Measurements from ENCODE around the gene USP15. TPM values are rescaled to one million over a fixed set of nuclear protein-coding genes. Genes with fewer than 3 reads are reported as not detected.
"Not testable (repeated sequence)": the region's sequence is repeated elsewhere in the genome, so short reads cannot be mapped to it uniquely, and the experiment has no call there.

The USP15 gene
- total and polyA plus RNA-seq, 4 donors, result 37.9 to 105 (median 52.5) TPM

- no CpG with 5 or more reads among the region's 1 CpG for WGBS (ENCODE audit: insufficient coverage)
- Histone ChIP-seq H3K27me3 (ENCODE audit: control insufficient read depth, insufficient read depth, low read length) (no peaks in the 10 kb centered on the region), H3K4me3 (ENCODE audit: low read depth, low read length) (no peak overlapping the region), H3K9me3 (ENCODE audit: control insufficient read depth, insufficient read depth, low read length) (no peaks in the 10 kb centered on the region), H3K4me1 (ENCODE audit: control insufficient read depth, insufficient read depth, low read length) (no peaks in the 10 kb centered on the region), H3K27ac (ENCODE audit: low read depth, low read length) (no peak overlapping the region), H3K36me3 (ENCODE audit: control insufficient read depth, insufficient read depth, low read length) (no peaks in the 10 kb centered on the region)
- DNase-seq (ENCODE audit: low read depth in 4 of 6, low spot score in 6 of 6), result no peak
Measured at GRCh38 chr12:62331306-62331705, 71.1 kb downstream of the USP15 start.

- Histone ChIP-seq H3K9me3 (ENCODE audit: control insufficient read depth, insufficient read depth, low read length) (no peaks in the 10 kb centered on the region), H3K4me1 (ENCODE audit: control insufficient read depth, insufficient read depth, low read length) (no peaks in the 10 kb centered on the region), H3K27ac (ENCODE audit: low read depth, low read length) (no peak overlapping the region), H3K27me3 (ENCODE audit: control insufficient read depth, insufficient read depth, low read length) (no peaks in the 10 kb centered on the region), H3K4me3 (ENCODE audit: low read depth, low read length) (no peak overlapping the region), H3K36me3 (ENCODE audit: control insufficient read depth, insufficient read depth, low read length) (no peaks in the 10 kb centered on the region)
- no CpG with 5 or more reads among the region's 1 CpG for WGBS (ENCODE audit: insufficient coverage)
- no peak for DNase-seq (ENCODE audit: low read depth in 4 of 6, low spot score in 6 of 6)
Measured at GRCh38 chr12:62332598-62332997, 72.4 kb downstream of the USP15 start.

- Histone ChIP-seq H3K27me3 (ENCODE audit: control insufficient read depth, insufficient read depth, low read length) (no peaks in the 10 kb centered on the region), H3K9me3 (ENCODE audit: control insufficient read depth, insufficient read depth, low read length) (no peaks in the 10 kb centered on the region), H3K36me3 (ENCODE audit: control insufficient read depth, insufficient read depth, low read length) (no peaks in the 10 kb centered on the region), H3K27ac (ENCODE audit: low read depth, low read length) (no peak overlapping the region), H3K4me3 (ENCODE audit: low read depth, low read length) (no peak overlapping the region), H3K4me1 (ENCODE audit: control insufficient read depth, insufficient read depth, low read length) (no peaks in the 10 kb centered on the region)
- DNase-seq (ENCODE audit: low read depth in 4 of 6, low spot score in 6 of 6), result no peak
- WGBS (ENCODE audit: insufficient coverage), result 83% methylated on average over 2 of the region's 4 CpGs
Measured at GRCh38 chr12:62335057-62335456, 74.9 kb downstream of the USP15 start.

GRCh38 chr12:62335796-62336195, 75.6 kb downstream of the USP15 start:
- Histone ChIP-seq H3K9me3 (ENCODE audit: control insufficient read depth, insufficient read depth, low read length) (no peaks in the 10 kb centered on the region), H3K27me3 (ENCODE audit: control insufficient read depth, insufficient read depth, low read length) (no peaks in the 10 kb centered on the region), H3K4me1 (ENCODE audit: control insufficient read depth, insufficient read depth, low read length) (no peaks in the 10 kb centered on the region), H3K27ac (ENCODE audit: low read depth, low read length) (no peak overlapping the region), H3K36me3 (ENCODE audit: control insufficient read depth, insufficient read depth, low read length) (no peaks in the 10 kb centered on the region), H3K4me3 (ENCODE audit: low read depth, low read length) (no peak overlapping the region)
- WGBS (ENCODE audit: insufficient coverage), result no CpG with 5 or more reads among the region's 3 CpGs
- DNase-seq (ENCODE audit: low read depth in 4 of 6, low spot score in 6 of 6), result no peak

- H3K9me3 ChIP-seq (ENCODE audit: control insufficient read depth, insufficient read depth, low read length); DNase-seq (ENCODE audit: low read depth in 4 of 6, low spot score in 6 of 6); H3K27me3 ChIP-seq (ENCODE audit: control insufficient read depth, insufficient read depth, low read length); H3K27ac ChIP-seq (ENCODE audit: low read depth, low read length); H3K4me3 ChIP-seq (ENCODE audit: low read depth, low read length); H3K4me1 ChIP-seq (ENCODE audit: control insufficient read depth, insufficient read depth, low read length); H3K36me3 ChIP-seq (ENCODE audit: control insufficient read depth, insufficient read depth, low read length): not testable (repeated sequence)
Measured at GRCh38 chr12:62337643-62338042, 77.4 kb downstream of the USP15 start.

GRCh38 chr12:62342614-62343303, 82.6 kb downstream of the USP15 start:
- not testable (repeated sequence) for H3K4me1 ChIP-seq (ENCODE audit: control insufficient read depth, insufficient read depth, low read length); H3K4me3 ChIP-seq (ENCODE audit: low read depth, low read length); DNase-seq (ENCODE audit: low read depth in 4 of 6, low spot score in 6 of 6); H3K9me3 ChIP-seq (ENCODE audit: control insufficient read depth, insufficient read depth, low read length); H3K27me3 ChIP-seq (ENCODE audit: control insufficient read depth, insufficient read depth, low read length); H3K27ac ChIP-seq (ENCODE audit: low read depth, low read length)
- 96% methylated on average over 9 of the region's 10 CpGs for WGBS (ENCODE audit: insufficient coverage)
- H3K36me3 ChIP-seq (ENCODE audit: control insufficient read depth, insufficient read depth, low read length), result peaks cover 18% of the 10 kb centered on the region

GRCh38 chr12:62343304-62344120, 83.3 kb downstream of the USP15 start:
- H3K9me3 ChIP-seq (ENCODE audit: control insufficient read depth, insufficient read depth, low read length); DNase-seq (ENCODE audit: low read depth in 4 of 6, low spot score in 6 of 6); H3K27ac ChIP-seq (ENCODE audit: low read depth, low read length); H3K4me3 ChIP-seq (ENCODE audit: low read depth, low read length); H3K27me3 ChIP-seq (ENCODE audit: control insufficient read depth, insufficient read depth, low read length); H3K4me1 ChIP-seq (ENCODE audit: control insufficient read depth, insufficient read depth, low read length): not testable (repeated sequence)
- peaks cover 18% of the 10 kb centered on the region for H3K36me3 ChIP-seq (ENCODE audit: control insufficient read depth, insufficient read depth, low read length)
- 98% methylated on average over 7 of the region's 9 CpGs for WGBS (ENCODE audit: insufficient coverage)

- H3K9me3 ChIP-seq (ENCODE audit: control insufficient read depth, insufficient read depth, low read length); H3K27me3 ChIP-seq (ENCODE audit: control insufficient read depth, insufficient read depth, low read length); DNase-seq (ENCODE audit: low read depth in 4 of 6, low spot score in 6 of 6); H3K27ac ChIP-seq (ENCODE audit: low read depth, low read length); H3K4me3 ChIP-seq (ENCODE audit: low read depth, low read length); H3K4me1 ChIP-seq (ENCODE audit: control insufficient read depth, insufficient read depth, low read length): not testable (repeated sequence)
- 92% methylated on average over 2 of the region's 4 CpGs for WGBS (ENCODE audit: insufficient coverage)
- H3K36me3 ChIP-seq (ENCODE audit: control insufficient read depth, insufficient read depth, low read length), result peaks cover 18% of the 10 kb centered on the region
Measured at GRCh38 chr12:62344731-62345556, 84.7 kb downstream of the USP15 start.

GRCh38 chr12:62345667-62346066, 85.5 kb downstream of the USP15 start:
- WGBS (ENCODE audit: insufficient coverage), result 89% methylated on average over 1 of the region's 6 CpGs
- no peaks in the 10 kb centered on the region for H3K27me3 ChIP-seq (ENCODE audit: control insufficient read depth, insufficient read depth, low read length)
- no peak overlapping the region for H3K4me3 ChIP-seq (ENCODE audit: low read depth, low read length)
- DNase-seq (ENCODE audit: low read depth in 4 of 6, low spot score in 6 of 6), result no peak
- H3K27ac ChIP-seq (ENCODE audit: low read depth, low read length), result no peak overlapping the region
- peaks cover 20% of the 10 kb centered on the region for H3K36me3 ChIP-seq (ENCODE audit: control insufficient read depth, insufficient read depth, low read length)
- H3K9me3 ChIP-seq (ENCODE audit: control insufficient read depth, insufficient read depth, low read length), result no peaks in the 10 kb centered on the region
- no peaks in the 10 kb centered on the region for H3K4me1 ChIP-seq (ENCODE audit: control insufficient read depth, insufficient read depth, low read length)
